K562 (cell line): Measurements from ENCODE around the gene PRDX2. TPM values are rescaled to one million over a fixed set of nuclear protein-coding genes. Genes with fewer than 3 reads are reported as not detected.

Experiments
- CBFA2T2 ChIP-seq: fragments of 450-650 bp; conservative IDR thresholded peaks from 2 replicates; pipeline ENCODE4 v1.6.1; 2017; ENCODE audit warnings: mild to moderate bottlenecking
- CREB5 ChIP-seq: fragments of 250-450 bp; sonication (Bioruptor Pico); IDR thresholded peaks from 2 replicates; pipeline ENCODE4 v1.5.0; 2020; ENCODE audit warnings: mild to moderate bottlenecking
- E2F8 ChIP-seq: fragments of 450-650 bp; IDR thresholded peaks from 2 replicates; pipeline ENCODE4 v1.7.1; 2018; ENCODE audit warnings: mild to moderate bottlenecking, low read depth; ENCODE audit not compliant: partially characterized antibody
- ELF2 ChIP-seq: fragments of 250-450 bp; sonication (Bioruptor Pico); IDR thresholded peaks from 2 replicates; pipeline ENCODE4 v1.5.0; 2021; ENCODE audit warnings: mild to moderate bottlenecking
- ETS1 ChIP-seq: conservative IDR thresholded peaks from 2 replicates; pipeline ENCODE4 v1.6.1; 2011; ENCODE audit warnings: low read depth, mild to moderate bottlenecking, low read length; ENCODE audit not compliant: control insufficient read depth
- FUS ChIP-seq: fragments of 200-400 bp; formaldehyde crosslinking; optimal IDR thresholded peaks from 2 replicates; pipeline ENCODE3; 2017; ENCODE audit warnings: low read depth, low read length
- HDAC1 ChIP-seq, 2 experiments: fragments of 450-650 bp; IDR thresholded peaks; 2 replicates each; pipeline ENCODE4 v1.6.1; 2016 to 2017; ENCODE audit warnings: inconsistent platforms in 1 of 2, mild to moderate bottlenecking in 1 of 2, moderate library complexity in 1 of 2
- MAFK ChIP-seq: IDR thresholded peaks from 2 replicates; pipeline ENCODE4 v1.6.1; 2011; ENCODE audit warnings: low read length, improper control_type of control experiment
- MEIS2 ChIP-seq: fragments of 450-650 bp; IDR thresholded peaks from 2 replicates; pipeline ENCODE4 v1.6.1; 2014; ENCODE audit warnings: mild to moderate bottlenecking; ENCODE audit not compliant: partially characterized antibody
- MTF1 ChIP-seq: fragments of 250-450 bp; sonication (Bioruptor Pico); IDR thresholded peaks from 2 replicates; pipeline ENCODE4 v1.9.0; 2021; ENCODE audit warnings: moderate library complexity, mild to moderate bottlenecking, inconsistent platforms, borderline replicate concordance
- NFATC3 ChIP-seq: fragments of 450-650 bp; IDR thresholded peaks from 2 replicates; pipeline ENCODE4 v1.6.1; 2017; ENCODE audit warnings: mild to moderate bottlenecking
- POU5F1 ChIP-seq: fragments of 150-350 bp; IDR thresholded peaks from 2 replicates; pipeline ENCODE4 v1.6.1; 2014; ENCODE audit warnings: borderline replicate concordance, low read length, low read depth, mild to moderate bottlenecking; ENCODE audit not compliant: partially characterized antibody
- PYGO2 ChIP-seq: fragments of 450-650 bp; IDR thresholded peaks from 2 replicates; pipeline ENCODE4 v1.6.1; 2016; ENCODE audit warnings: mild to moderate bottlenecking, missing genetic modification characterization, moderate library complexity, missing compliant biosample characterization
- RUNX1 ChIP-seq: sonication (generic); IDR thresholded peaks from 2 replicates; pipeline ENCODE4 v1.6.1; 2016; ENCODE audit warnings: antibody characterized with exemption, low read depth
- UBTF ChIP-seq, 2 experiments: IDR thresholded peaks; 2 replicates each; pipeline ENCODE4 v1.6.1; 2012; ENCODE audit warnings: improper control_type of control experiment in 2 of 2, low read depth in 2 of 2, low read length in 2 of 2, borderline replicate concordance in 1 of 2
- ZNF217 ChIP-seq: sonication (generic); formaldehyde crosslinking; IDR thresholded peaks from 2 replicates; pipeline ENCODE4 v1.8.0; 2022; ENCODE audit warnings: mild to moderate bottlenecking, missing genetic modification reagents
- ZNF408 ChIP-seq: fragments of 250-450 bp; sonication (Bioruptor Pico); IDR thresholded peaks from 2 replicates; pipeline ENCODE4 v1.4.0; 2020; ENCODE audit warnings: low read depth, mild to moderate bottlenecking, moderate library complexity
- ZNF449 ChIP-seq: fragments of 250-450 bp; sonication (Bioruptor Pico); IDR thresholded peaks from 2 replicates; pipeline ENCODE4 v1.8.0; 2022; ENCODE audit warnings: moderate library complexity, mild to moderate bottlenecking, inconsistent platforms
- polyA plus RNA-seq, 8 experiments: library from polyadenylated mRNA; depleted of rRNA in 4 of 8; stranded (reverse) in 5 of 8; unstranded in 3 of 8; fragments of >200 nt; fragmentation: Nextera tagmentation in 2 of 8; fragmentation: Illumina TruSeq in 1 of 8; extraction: Ambion mirVana in 2 of 8; extraction: Trizol in 1 of 8; gene quantifications; 2 replicates each; pipeline versions ENCODE4 v1.2.1 to v1.2.3, GENCODE V29; 2011 to 2014; ENCODE audit warnings: inconsistent platforms in 1 of 8, missing spikeins in 1 of 8
- total RNA-seq, 7 experiments: library from RNA; depleted of rRNA in 6 of 7; stranded (reverse); fragments of >200 nt in 6 of 7; fragmentation: Illumina TruSeq in 2 of 7; extraction: Trizol in 2 of 7; gene quantifications; 2 replicates each; pipeline versions ENCODE4 v1.2.1 to v1.2.3, GENCODE V29; 2011 to 2021; ENCODE audit warnings: low replicate concordance in 1 of 7

Gene PRDX2
- total and polyA plus RNA-seq, 9 of the 15 experiments (the other 6 are each of a cell fraction or from before 2014, with no cell fraction given), result 206 to 1,183 (median 415) TPM

GRCh38 chr19:12784394-12784870 is 17.2 kb downstream of the PRDX2 start (continued):
- peak; percentile 83 for TF ChIP-seq MEIS2
- TF ChIP-seq CBFA2T2, result peak; percentile 96
- TF ChIP-seq RUNX1, result 0 out of 2 replicates have a peak, but pooled peaks have one; percentile 77
- TF ChIP-seq ZNF449 (CRISPR knock-in tag), result no peak
- TF ChIP-seq FUS, result no peak
- no peak for TF ChIP-seq ZNF217 (CRISPR knock-in tag)
- no peak for TF ChIP-seq MTF1 (CRISPR knock-in tag)
- TF ChIP-seq POU5F1, result no peak
- TF ChIP-seq E2F8, result no peak
- no peak for TF ChIP-seq ELF2
- peak in 1 of 2 experiments; percentile 92; a peak in 2 of 4 replicates for TF ChIP-seq HDAC1 (IDR thresholded peaks at IDR 0.05)
- TF ChIP-seq CREB5 (CRISPR knock-in tag), result no peak
- no peak for TF ChIP-seq ETS1
- TF ChIP-seq PYGO2 (tag), result 0 out of 2 replicates have a peak, but pooled peaks have one; percentile 11
- TF ChIP-seq ZNF408 (CRISPR knock-in tag), result no peak
- TF ChIP-seq MAFK, result 0 out of 2 replicates have a peak, but pooled peaks have one; percentile 23
- TF ChIP-seq UBTF (IDR thresholded peaks at IDR 0.05; ENCODE audit: borderline replicate concordance in 1 of 2, low read depth in 2 of 2, low read length in 2 of 2), result 0 out of 4 replicates have a peak, but pooled peaks of 1 of the 2 experiments have one; percentile 23
- no peak for TF ChIP-seq NFATC3
